ENCODE data around the gene OSBPL1A.

The OSBPL1A gene

GRCh38 chr18:24397694-24398368, at the start of gene OSBPL1A:
Gene OSBPL1A, minus strand, starts transcription at chr18:24397824. Its CDS starts 20,291 bp downstream, at chr18:24377533.
- DNase-seq, result peak; percentile 64

- no peak for DNase-seq
Observed at GRCh38 chr18:24446953-24447538, 49.4 kb upstream of the OSBPL1A start.

GRCh38 chr18:24446453-24446852, 48.8 kb upstream of the OSBPL1A start:
- DNase-seq, result no peak

- DNase-seq, result no peak
Observed at GRCh38 chr18:24443870-24444269, 46.2 kb upstream of the OSBPL1A start.

GRCh38 chr18:24436939-24437338, 39.3 kb upstream of the OSBPL1A start:
- no peak for DNase-seq

GRCh38 chr18:24432618-24433017, 35.0 kb upstream of the OSBPL1A start:
- DNase-seq, result no peak

GRCh38 chr18:24429188-24429587, 31.6 kb upstream of the OSBPL1A start:
- DNase-seq, result no peak

GRCh38 chr18:24428709-24429108, 31.1 kb upstream of the OSBPL1A start:
- no peak for DNase-seq

GRCh38 chr18:24427484-24427883, 29.9 kb upstream of the OSBPL1A start:
- no peak for DNase-seq

- DNase-seq, result no peak
Observed at GRCh38 chr18:24426398-24427294, 29.0 kb upstream of the OSBPL1A start, which contains the start of gene IMPACT. Gene IMPACT, plus strand, starts transcription at chr18:24426670. Its CDS starts 87 bp downstream, at chr18:24426757.

- no peak for DNase-seq
Observed at GRCh38 chr18:24426073-24426397, 28.4 kb upstream of the OSBPL1A start.

GRCh38 chr18:24421831-24422230, 24.2 kb upstream of the OSBPL1A start:
- DNase-seq, result no peak

GRCh38 chr18:24420551-24420950, 22.9 kb upstream of the OSBPL1A start:
- no peak for DNase-seq

- no peak for DNase-seq
Observed at GRCh38 chr18:24417480-24417879, 19.9 kb upstream of the OSBPL1A start.

GRCh38 chr18:24414349-24415003, 16.9 kb upstream of the OSBPL1A start:
- no peak for DNase-seq

- no peak for DNase-seq
Observed at GRCh38 chr18:24413148-24413547, 15.5 kb upstream of the OSBPL1A start.

- no peak for DNase-seq
Observed at GRCh38 chr18:24408496-24408895, 10.9 kb upstream of the OSBPL1A start.

- DNase-seq, result no peak
Observed at GRCh38 chr18:24404591-24404990, 7.0 kb upstream of the OSBPL1A start.

- no peak for DNase-seq
Observed at GRCh38 chr18:24403076-24403475, 5.5 kb upstream of the OSBPL1A start.

GRCh38 chr18:24402209-24402785, 4.7 kb upstream of the OSBPL1A start:
- DNase-seq, result no peak

- no peak for DNase-seq
Observed at GRCh38 chr18:24400587-24400986, 3.0 kb upstream of the OSBPL1A start.

GRCh38 chr18:24398540-24398939, 916 bp upstream of the OSBPL1A start:
- DNase-seq, result no peak

GRCh38 chr18:24397131-24397693, 412 bp downstream of the OSBPL1A start:
- DNase-seq, result peak; percentile 71

Measured in NCI-H524 treated with DMSO at 0.1 percent for 48 hours (cell line).